SK-N-DZ (cell line): ENCODE results near the gene SUN5.

ENCODE experiments used
- DNase-seq: peaks from one replicate; pipeline ENCODE4 v3.0.0-alpha.2; 2015; ENCODE audit warnings: low spot score

The SUN5 gene

DNA sequence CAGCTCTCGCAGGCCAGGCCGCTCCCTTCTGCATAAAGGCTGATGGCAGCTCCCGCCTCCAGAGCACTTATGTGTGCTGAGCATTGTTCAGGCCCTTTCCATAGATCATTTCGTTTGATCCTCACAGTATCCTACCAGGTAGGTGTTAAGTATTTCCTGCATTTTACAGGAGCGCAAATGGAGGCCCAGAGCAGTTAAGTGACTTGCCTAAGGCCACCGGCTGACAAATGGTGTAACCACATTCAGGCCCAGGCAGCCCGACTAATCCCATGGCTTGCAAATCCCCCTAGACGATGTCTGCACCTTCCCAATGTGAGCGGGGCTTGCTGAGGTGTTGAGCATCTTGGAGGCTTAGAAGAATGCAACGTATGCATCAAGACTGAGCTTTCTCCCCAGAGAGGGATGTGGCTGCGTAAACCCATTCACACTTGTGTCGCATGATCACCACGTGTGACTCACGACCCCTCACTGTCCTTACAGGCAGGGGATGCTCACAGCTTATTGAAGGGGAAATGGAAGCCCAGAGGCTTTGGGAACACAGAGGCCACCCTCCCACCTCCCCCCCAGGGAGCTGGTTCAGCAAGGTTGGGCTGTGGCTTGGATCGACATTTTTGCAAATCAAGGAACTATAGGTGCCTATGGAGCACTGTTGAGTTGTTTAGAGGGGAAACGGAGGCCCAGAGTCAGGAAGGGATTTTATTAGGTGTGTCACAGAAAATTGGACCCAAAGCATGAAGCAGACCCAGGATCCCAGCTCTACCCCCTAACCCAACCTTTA is 10.3 kb upstream of the SUN5 start:
- DNase-seq, result no peak

GRCh38 chr20:33013701-33014326 is 9.6 kb upstream of the SUN5 start:
- no peak for DNase-seq

DNA sequence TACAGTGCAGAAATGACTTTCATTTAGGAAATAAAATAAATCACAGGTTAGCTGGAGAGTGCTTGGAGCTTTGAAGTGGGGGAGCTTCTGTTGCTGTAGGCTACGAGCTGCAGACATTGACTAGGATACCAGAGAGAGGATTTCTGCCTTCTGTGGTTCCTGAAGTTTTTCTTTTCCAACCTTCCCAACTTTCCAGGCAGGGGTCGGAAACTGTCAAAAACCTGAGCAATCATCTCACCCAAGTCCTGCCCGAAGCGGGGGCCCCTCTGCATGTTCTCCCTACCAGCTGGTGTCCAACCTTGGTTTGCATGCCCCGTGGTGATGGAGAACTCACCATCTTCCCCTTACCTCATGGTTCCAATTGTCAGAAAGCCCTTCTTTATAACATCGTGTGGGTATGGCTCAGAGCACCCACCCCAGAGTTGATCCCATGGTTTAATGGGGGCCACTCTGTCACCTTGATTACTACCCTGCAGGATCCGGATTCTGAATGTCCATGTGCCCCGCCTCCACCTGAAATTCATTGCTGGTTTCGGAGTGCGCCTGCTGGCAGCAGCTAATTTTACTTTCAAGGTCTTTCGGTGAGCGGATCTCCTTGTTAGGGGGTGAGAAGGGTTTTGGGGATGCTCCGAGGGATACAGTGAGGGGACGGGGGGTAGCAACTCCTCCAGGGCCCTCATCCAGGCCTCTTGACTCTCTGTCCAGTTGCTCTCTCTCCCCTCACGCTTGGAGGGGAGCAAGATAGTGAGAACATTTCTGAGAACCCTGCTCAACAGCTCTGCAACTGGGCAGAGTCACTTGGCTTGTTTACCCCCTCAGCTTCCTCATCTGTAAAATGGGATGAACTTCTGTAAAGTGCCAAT is 8.3 kb upstream of the SUN5 start:
- no peak for DNase-seq

- DNase-seq, result no peak
These were observed 6.6 kb upstream of the SUN5 start for GRCh38 chr20:33010674-33011449.

DNA sequence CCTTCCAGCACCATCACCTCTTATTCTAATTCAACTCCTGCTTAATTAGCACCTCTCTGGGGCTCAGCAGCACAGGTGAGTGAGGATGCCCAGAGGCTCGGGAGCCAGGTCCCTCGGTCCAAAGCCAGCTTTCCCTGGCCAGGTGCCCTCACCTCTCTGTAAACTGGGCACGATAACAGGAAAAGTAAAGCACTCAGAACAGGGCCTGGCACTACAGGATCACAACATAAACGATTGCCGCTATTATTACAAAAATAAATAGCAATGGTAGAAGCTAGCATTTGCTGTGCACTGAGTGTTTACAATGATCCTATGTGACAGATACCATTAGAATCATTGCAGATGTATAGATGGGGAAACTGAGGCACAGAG is 5.9 kb upstream of the SUN5 start:
- no peak for DNase-seq

- DNase-seq, result no peak
These were observed 5.2 kb upstream of the SUN5 start for GRCh38 chr20:33009214-33010132.

DNA sequence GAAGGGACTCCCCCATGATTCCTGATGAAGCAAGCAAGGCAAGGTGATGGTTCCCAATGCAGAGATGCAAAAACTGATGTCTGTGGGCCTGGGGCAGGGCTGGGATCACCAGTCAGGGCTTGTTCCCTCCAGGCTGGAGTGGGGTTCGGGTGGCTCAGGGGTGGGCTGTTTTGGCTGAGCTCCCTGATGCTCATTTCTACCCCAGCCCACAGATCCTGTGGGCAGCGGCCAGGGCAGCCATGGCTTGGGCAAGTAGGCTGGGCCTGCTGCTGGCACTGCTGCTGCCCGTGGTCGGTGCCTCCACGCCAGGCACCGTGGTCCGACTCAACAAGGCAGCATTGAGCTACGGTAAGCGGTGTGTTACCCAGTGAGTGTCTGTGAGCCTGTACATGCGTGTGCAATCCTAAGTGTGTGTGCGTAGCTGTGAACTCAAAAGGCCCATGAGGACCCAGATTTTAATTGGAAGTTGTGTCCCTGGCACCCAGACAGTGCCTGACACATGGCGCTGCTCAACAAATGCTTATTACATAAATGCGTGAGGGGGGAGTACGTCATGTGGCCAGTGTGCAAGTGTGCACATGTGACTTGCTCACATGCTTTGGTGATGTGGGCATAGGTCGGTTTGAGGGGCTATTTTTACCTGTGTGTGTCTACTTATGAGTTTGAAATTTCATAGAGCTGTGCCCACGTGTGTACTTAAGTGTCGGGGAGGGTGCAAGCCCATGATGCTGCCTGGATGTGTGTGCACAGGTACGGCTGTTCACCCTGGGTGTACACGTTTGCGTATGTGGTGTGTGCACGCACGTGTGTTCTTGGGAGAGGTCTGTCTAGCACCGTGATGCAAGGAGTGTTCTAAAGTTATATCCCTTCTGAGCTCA is 4.3 kb upstream of the SUN5 start:
- DNase-seq, result no peak

GRCh38 chr20:33007376-33008335 is 3.4 kb upstream of the SUN5 start, which contains the start of gene BPIFB2:
BPIFB2 (plus strand) TSS chr20:33007704; CDS start chr20:33008575, 871 bp downstream.
- DNase-seq, result no peak

- no peak for DNase-seq
These were observed 2.6 kb upstream of the SUN5 start for GRCh38 chr20:33006776-33007375.

GRCh38 chr20:33005908-33006775 is 1.9 kb upstream of the SUN5 start:
- no peak for DNase-seq

DNA sequence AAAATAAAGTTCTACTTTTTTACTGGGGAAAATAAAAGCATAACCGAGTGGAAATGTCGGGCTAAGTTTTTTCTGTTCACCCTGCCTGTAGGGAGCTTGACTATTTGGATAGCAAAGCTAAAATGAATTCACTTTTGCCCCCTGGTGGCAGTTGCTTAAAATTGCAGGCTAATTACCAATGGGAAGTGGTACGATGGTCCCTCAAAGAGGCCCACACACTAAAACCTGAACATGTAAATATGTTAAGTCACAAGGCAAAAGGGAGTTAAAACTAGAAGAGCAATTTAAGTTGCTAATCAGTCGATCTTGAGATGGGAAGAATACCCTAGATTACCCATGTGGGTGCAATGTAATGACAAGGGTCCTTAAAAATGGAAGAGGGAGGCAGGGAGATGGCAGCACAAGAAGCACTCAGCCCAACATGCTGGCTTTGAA is 916 bp upstream of the SUN5 start:
- no peak for DNase-seq

- DNase-seq, result no peak
These were observed 2.0 kb downstream of the SUN5 start for GRCh38 chr20:33002087-33002808.

DNA sequence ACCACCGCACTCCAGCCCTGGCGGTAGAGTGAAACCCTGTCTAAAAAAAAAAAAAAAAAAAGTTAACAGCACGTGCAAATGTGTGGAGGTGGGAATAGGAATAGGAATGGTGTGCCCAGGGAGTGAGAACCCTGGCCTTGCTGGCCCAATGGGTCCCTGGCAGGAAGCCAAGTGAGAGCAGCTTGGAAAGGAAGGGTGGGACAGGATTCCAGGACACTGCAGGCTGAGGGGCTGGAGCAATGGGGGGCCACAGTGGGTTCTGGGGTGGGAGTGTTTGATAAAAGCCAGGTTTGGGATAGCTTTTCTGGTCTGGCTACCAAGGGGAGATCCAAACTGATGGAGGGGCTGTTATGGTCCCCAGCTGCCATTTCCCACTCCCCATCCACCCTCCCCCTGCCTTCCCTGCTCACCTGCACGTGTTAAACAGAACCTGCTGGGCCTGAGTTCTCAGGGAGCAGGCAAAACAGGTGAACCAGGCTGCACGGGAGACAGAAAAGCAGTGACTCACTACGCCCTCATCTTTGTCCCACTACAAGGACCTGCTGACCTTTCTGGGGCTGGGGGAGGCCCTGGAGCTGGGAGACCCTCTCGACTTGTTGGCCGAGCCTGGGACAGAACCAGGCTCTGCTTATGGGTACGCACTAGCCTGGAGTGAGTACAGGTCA is 3.3 kb downstream of the SUN5 start:
- DNase-seq, result no peak

DNA sequence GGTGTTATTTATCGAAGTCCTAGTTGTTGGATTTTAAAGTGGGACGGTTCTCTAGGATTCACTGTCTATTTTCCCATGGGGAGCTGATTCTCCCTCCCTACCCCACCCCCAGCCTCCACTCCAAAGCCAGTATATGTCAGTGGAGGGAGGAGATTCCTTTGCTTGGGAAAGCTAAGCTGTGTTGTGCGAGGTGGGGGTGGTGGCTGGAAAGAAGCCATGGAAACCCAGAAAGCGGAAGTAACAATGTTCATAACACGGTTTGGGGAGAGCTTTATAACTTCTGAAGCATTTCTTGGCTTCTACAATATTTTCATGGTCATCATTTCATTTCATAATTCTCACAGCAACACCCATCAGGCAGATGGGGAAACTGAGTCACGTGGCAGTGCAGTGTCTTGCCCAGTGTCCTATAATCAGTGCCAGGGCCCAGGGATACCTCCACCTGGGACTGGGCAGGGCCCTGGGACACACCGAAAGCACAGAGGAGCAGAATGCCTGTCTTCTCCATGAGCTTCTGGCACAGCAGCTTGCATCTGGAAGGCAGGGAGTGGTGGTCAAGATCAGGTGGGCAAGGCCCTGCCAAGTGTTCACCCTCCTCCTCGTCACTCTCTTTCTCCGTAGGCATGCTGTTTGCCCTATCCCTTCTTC is 4.5 kb downstream of the SUN5 start:
- DNase-seq, result no peak

- DNase-seq, result no peak
These were observed 6.8 kb downstream of the SUN5 start for GRCh38 chr20:32997431-32997830.
